Neuronal stem cell (in vitro differentiated cells): ENCODE results near the gene KATNB1.

ENCODE experiments used
- DNase-seq: peaks from one replicate; pipeline ENCODE4 v3.0.0-alpha.2; 2013; ENCODE audit warnings: low spot score
- H2AFZ ChIP-seq: one replicate; pipeline ENCODE4 v1.6.1; 2013; ENCODE audit warnings: mild to moderate bottlenecking, low read length, inconsistent platforms
- H2AK5ac ChIP-seq: 2 replicates; pipeline ENCODE4 v1.6.1; 2013; ENCODE audit warnings: low read depth, mild to moderate bottlenecking, inconsistent platforms, low read length, moderate library complexity, mixed read lengths
- H2BK120ac ChIP-seq: 2 replicates; pipeline ENCODE4 v1.6.1; 2013; ENCODE audit warnings: low read depth, mild to moderate bottlenecking, inconsistent platforms, low read length, moderate library complexity, mixed read lengths
- H2BK12ac ChIP-seq: one replicate; pipeline ENCODE4 v1.6.1; 2013; ENCODE audit warnings: low read length, inconsistent platforms
- H2BK15ac ChIP-seq: 2 replicates; pipeline ENCODE4 v1.6.1; 2013; ENCODE audit warnings: mild to moderate bottlenecking, low read length, inconsistent platforms, mixed read lengths
- H2BK5ac ChIP-seq: one replicate; pipeline ENCODE4 v1.6.1; 2013; ENCODE audit warnings: inconsistent platforms, mild to moderate bottlenecking, low read length, moderate library complexity
- H3K14ac ChIP-seq: one replicate; pipeline ENCODE4 v1.6.1; 2013; ENCODE audit warnings: low read length, inconsistent platforms
- H3K18ac ChIP-seq: 2 replicates; pipeline ENCODE4 v1.6.1; 2013; ENCODE audit warnings: low read length, inconsistent platforms
- H3K23ac ChIP-seq: 2 replicates; pipeline ENCODE4 v1.6.1; 2013; ENCODE audit warnings: low read depth, mild to moderate bottlenecking, mixed read lengths, low read length, inconsistent platforms; ENCODE audit not compliant: poor library complexity
- H3K27ac ChIP-seq: replicated peaks from 3 replicates; pipeline ENCODE4 v1.5.1; 2013; ENCODE audit warnings: low read length, inconsistent platforms
- H3K27me3 ChIP-seq, 3 experiments: 2 replicates each; pipeline ENCODE4 v1.6.1; 2013; ENCODE audit warnings: low read length in 3 of 3, mild to moderate bottlenecking in 2 of 3, inconsistent platforms in 1 of 3, low read depth in 1 of 3, mixed read lengths in 1 of 3, moderate library complexity in 1 of 3; ENCODE audit not compliant: control insufficient read depth in 3 of 3, insufficient read depth in 3 of 3
- H3K36me3 ChIP-seq, 2 donors: replicated peaks in 1 of 2; 2 replicates each; pipeline ENCODE4 v1.6.1; 2013; ENCODE audit warnings: low read length in 2 of 2; ENCODE audit not compliant: control insufficient read depth in 2 of 2, insufficient read depth in 2 of 2
- H3K4ac ChIP-seq: 2 replicates; pipeline ENCODE4 v1.6.1; 2013; ENCODE audit warnings: inconsistent platforms, mild to moderate bottlenecking, low read length, moderate library complexity
- H3K4me1 ChIP-seq, 2 donors: 1 replicate in 1 of 2; 2 replicates in 1 of 2; pipeline ENCODE4 v1.6.1; 2013; ENCODE audit warnings: low read length in 2 of 2, low read depth in 1 of 2; ENCODE audit not compliant: control insufficient read depth in 2 of 2, insufficient read depth in 1 of 2
- H3K4me2 ChIP-seq: one replicate; pipeline ENCODE4 v1.6.1; 2013; ENCODE audit warnings: mild to moderate bottlenecking, low read length, inconsistent platforms; ENCODE audit not compliant: insufficient read depth, poor library complexity, severe bottlenecking
- H3K4me3 ChIP-seq, 2 donors: 2 replicates each; pipeline ENCODE4 v1.5.1; 2013; ENCODE audit warnings: low read length in 2 of 2, mild to moderate bottlenecking in 2 of 2, inconsistent platforms in 1 of 2, moderate library complexity in 1 of 2
- H3K79me1 ChIP-seq: one replicate; pipeline ENCODE4 v1.6.1; 2013; ENCODE audit warnings: low read depth, mild to moderate bottlenecking, inconsistent platforms, low read length, moderate library complexity
- H3K9ac ChIP-seq: one replicate; pipeline ENCODE4 v1.6.1; 2013; ENCODE audit warnings: mild to moderate bottlenecking, low read depth, low read length, inconsistent platforms; ENCODE audit not compliant: poor library complexity
- H3K9me3 ChIP-seq, 2 donors: replicated peaks in 1 of 2; 2 replicates each; pipeline versions ENCODE3 to v1.6.1; 2013; ENCODE audit warnings: low read length in 2 of 2, mild to moderate bottlenecking in 2 of 2, inconsistent platforms in 1 of 2, low read depth in 1 of 2, mixed read lengths in 1 of 2, moderate library complexity in 1 of 2; ENCODE audit not compliant: control insufficient read depth in 2 of 2, insufficient read depth in 1 of 2
- H4K8ac ChIP-seq: one replicate; pipeline ENCODE4 v1.6.1; 2013; ENCODE audit warnings: low read depth, mild to moderate bottlenecking, inconsistent platforms, low read length, moderate library complexity
- H4K91ac ChIP-seq: one replicate; pipeline ENCODE4 v1.6.1; 2013; ENCODE audit warnings: low read length, low read depth, mild to moderate bottlenecking, inconsistent platforms; ENCODE audit not compliant: poor library complexity
- WGBS, 2 donors: extraction: QIAGEN DNeasy Blood & Tissue Kit; methylation state at CpG; one replicate each; pipeline ENCODE4 v1.1.7; 2013; ENCODE audit warnings: missing lambda C conversion rate in 2 of 2, mixed read lengths in 1 of 2; ENCODE audit not compliant: insufficient read length in 2 of 2, insufficient replicate concordance in 1 of 2; ENCODE audit errors: extremely low coverage in 2 of 2; 5-methylcytosine and 5-hydroxymethylcytosine counted together

Gene KATNB1

DNA sequence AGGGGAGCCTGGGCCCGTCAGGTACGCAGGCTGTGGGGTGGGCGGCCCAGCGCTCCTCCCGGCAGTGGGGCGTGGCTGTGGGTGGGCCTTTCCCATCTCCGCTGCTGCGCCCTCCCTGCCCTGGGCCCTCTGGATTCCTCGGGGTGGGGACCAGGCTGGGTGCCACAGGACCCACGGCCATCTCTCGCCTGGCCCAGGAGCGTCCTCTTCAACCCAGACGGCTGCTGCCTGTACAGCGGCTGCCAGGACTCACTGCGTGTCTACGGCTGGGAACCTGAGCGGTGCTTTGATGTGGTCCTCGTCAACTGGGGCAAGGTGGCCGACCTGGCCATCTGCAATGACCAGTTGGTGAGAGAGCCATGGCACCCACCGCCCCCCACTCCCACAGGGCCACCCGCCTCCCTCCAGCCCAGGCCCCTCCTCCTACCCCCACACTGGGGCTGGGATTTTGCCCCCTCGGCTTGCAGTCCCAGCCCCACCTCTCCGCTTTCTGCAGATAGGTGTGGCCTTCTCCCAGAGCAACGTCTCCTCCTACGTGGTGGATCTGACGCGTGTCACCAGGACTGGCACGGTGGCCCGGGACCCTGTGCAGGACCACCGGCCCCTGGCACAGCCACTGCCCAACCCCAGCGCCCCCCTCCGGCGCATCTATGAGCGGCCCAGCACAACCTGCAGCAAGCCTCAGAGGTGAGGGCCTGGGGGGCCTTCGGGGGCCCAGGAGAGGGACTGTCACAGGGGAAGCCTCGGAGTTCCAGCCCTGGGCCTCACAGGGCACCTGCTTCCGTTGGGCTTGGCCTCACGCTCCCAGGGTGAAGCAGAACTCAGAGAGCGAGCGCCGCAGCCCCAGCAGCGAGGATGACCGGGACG lies 17.2 kb downstream of the KATNB1 start:
- peak overlapping the region; percentile 65 for H4K8ac ChIP-seq
- peak overlapping the region; percentile 53 for H2BK5ac ChIP-seq
- H3K14ac ChIP-seq: peak overlapping the region; percentile 8
- H3K27me3 ChIP-seq: no peaks in the 10 kb centered on the region
- WGBS, 2 donors: no CpG with 5 or more reads among the region's 44 CpGs
- H3K9ac ChIP-seq: no peak overlapping the region
- H3K36me3 ChIP-seq: peaks cover 28 to 69% of the 10 kb centered on the region in 2 donors
- H3K27ac ChIP-seq: no peak overlapping the region
- no peak overlapping the region for H3K18ac ChIP-seq
- no peak overlapping the region for H3K4ac ChIP-seq
- no peak overlapping the region for H2BK15ac ChIP-seq
- no peak overlapping the region for H2BK120ac ChIP-seq
- H2AK5ac ChIP-seq: peak overlapping the region; percentile 44
- DNase-seq: no peak
- no peaks in the 10 kb centered on the region for H3K4me1 ChIP-seq
- H3K9me3 ChIP-seq: no peaks in the 10 kb centered on the region
- H2BK12ac ChIP-seq: no peak overlapping the region
- no peak overlapping the region for H3K4me3 ChIP-seq
- H3K4me2 ChIP-seq: no peak overlapping the region
- no peak overlapping the region for H4K91ac ChIP-seq
- peak overlapping the region; percentile 12 for H3K23ac ChIP-seq
- H3K79me1 ChIP-seq: peaks cover 2% of the 10 kb centered on the region
- H2AFZ ChIP-seq: no peak overlapping the region

DNA sequence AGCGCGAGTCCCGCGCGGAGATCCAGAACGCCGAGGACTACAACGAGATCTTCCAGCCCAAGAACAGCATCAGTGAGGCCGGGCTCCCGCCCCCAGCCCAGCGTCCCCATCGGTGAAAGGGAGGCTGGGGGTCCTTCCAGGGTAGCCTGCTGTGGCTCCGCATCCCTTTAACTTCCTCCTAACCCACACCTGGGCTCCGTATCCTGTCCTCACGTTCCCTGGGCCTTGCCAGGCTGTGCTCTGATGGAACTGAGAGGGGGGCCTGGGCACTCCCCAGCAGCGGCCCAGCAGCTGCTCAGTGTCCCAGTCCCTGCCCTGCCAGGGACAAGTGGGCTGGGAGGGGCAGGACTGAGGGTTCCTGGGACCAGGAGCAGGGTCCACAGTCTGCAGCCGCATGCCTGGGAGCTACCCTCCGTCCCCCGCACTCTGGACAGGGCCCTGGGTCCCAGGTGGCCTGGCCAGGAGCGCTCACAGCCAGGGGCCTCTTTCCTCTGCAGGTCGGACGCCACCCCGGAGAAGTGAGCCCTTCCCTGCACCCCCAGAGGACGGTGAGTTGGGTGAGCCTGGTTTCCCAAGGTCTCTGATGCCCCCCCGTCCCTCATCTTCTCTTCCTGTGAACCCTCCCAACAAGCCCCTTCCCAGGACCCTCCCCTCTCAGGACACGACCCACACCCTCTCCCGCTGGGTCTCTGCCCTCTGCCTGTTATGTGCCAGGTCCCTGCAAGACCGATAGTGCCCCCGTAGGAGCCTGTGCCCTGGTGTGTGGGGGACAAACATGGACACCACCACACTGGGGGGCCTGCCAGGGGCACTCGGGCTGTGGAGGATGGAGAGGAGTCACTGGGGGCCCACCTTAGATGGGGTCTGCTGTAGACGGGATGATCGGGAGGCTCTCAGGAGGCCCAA lies 18.1 kb downstream of the KATNB1 start:
- H2BK120ac ChIP-seq: no peak overlapping the region
- H3K23ac ChIP-seq: peak overlapping the region; percentile 65
- H2BK12ac ChIP-seq: peak overlapping the region; percentile 41
- H2AFZ ChIP-seq: no peak overlapping the region
- no peak overlapping the region for H2BK15ac ChIP-seq
- peak overlapping the region; percentile 94 for H2BK5ac ChIP-seq
- H3K9me3 ChIP-seq: no peaks in the 10 kb centered on the region
- no peaks in the 10 kb centered on the region for H3K27me3 ChIP-seq
- H3K79me1 ChIP-seq: peaks cover 2% of the 10 kb centered on the region
- peak overlapping the region; percentile 44 for H2AK5ac ChIP-seq
- no peak overlapping the region for H3K4me3 ChIP-seq
- H4K91ac ChIP-seq: no peak overlapping the region
- H3K4me2 ChIP-seq: no peak overlapping the region
- no peak overlapping the region for H3K18ac ChIP-seq
- H3K4me1 ChIP-seq: no peaks in the 10 kb centered on the region
- H3K27ac ChIP-seq: no peak overlapping the region
- no peak overlapping the region for H3K14ac ChIP-seq
- H3K36me3 ChIP-seq: peaks cover 28 to 69% of the 10 kb centered on the region in 2 donors
- no CpG with 5 or more reads among the region's 32 CpGs for WGBS, 2 donors
- DNase-seq: no peak
- no peak overlapping the region for H3K4ac ChIP-seq
- H4K8ac ChIP-seq: no peak overlapping the region
- H3K9ac ChIP-seq: peak overlapping the region; percentile 44

DNA sequence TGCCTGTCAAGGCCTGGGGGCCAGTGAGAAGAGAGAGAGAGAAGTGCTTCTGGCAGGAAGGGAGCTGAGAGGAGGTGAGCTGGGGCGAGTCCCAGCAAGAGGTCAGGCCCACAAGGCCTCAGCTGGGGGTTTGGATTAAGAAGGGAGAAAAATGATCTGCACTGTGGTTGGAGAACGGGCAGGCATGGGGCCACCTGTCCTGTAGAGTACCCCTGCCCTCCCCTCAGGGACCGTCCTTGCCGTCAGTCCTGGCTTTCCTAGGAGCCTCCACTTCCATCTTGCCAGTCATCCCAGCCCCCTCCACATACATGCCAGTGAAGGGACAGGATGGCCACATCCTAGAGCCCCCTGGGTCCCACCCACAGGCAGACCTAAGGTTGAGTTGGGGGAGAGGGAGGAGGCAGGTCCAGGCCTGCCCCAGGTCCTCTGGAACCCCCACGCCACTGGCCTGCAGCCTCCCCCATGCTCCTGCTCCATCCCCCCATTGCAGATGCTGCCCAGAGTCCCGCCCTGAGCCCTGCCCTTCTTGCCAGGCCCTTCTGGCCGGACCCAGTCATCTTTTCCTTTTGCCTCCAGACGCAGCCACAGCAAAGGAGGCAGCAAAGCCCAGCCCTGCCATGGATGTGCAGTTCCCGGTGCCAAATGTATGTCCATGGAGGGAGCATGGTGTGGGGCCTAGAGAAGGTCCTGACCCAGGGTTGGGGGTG lies 18.9 kb downstream of the KATNB1 start:
- H2BK15ac ChIP-seq: no peak overlapping the region
- no CpG with 5 or more reads among the region's 9 CpGs for WGBS, 2 donors
- no peak overlapping the region for H3K14ac ChIP-seq
- no peak overlapping the region for H3K4me2 ChIP-seq
- no peak overlapping the region for H2AK5ac ChIP-seq
- no peak overlapping the region for H3K9ac ChIP-seq
- DNase-seq: no peak
- H3K9me3 ChIP-seq: no peaks in the 10 kb centered on the region
- H3K27me3 ChIP-seq: no peaks in the 10 kb centered on the region
- H4K91ac ChIP-seq: no peak overlapping the region
- H3K79me1 ChIP-seq: peaks cover 2% of the 10 kb centered on the region
- H2BK5ac ChIP-seq: peak overlapping the region; percentile 94
- no peak overlapping the region for H3K4me3 ChIP-seq
- peaks cover 26 to 66% of the 10 kb centered on the region in 2 donors for H3K36me3 ChIP-seq
- no peak overlapping the region for H3K27ac ChIP-seq
- peak overlapping the region; percentile 65 for H3K23ac ChIP-seq
- H3K4me1 ChIP-seq: no peaks in the 10 kb centered on the region
- no peak overlapping the region for H3K18ac ChIP-seq
- H2BK12ac ChIP-seq: no peak overlapping the region
- no peak overlapping the region for H2AFZ ChIP-seq
- H4K8ac ChIP-seq: peak overlapping the region; percentile 82
- no peak overlapping the region for H2BK120ac ChIP-seq
- no peak overlapping the region for H3K4ac ChIP-seq
